HG03280 (cell line): ENCODE measurements around the gene GLIPR1L1.

Experiments
- ATAC-seq: cut with Tn5 transposase; IDR thresholded peaks from one replicate; pipeline ENCODE4 v1.9.1; 2021; ENCODE audit warnings: mild to moderate bottlenecking, moderate library complexity; ENCODE audit not compliant: unreplicated experiment

Gene GLIPR1L1

DNA sequence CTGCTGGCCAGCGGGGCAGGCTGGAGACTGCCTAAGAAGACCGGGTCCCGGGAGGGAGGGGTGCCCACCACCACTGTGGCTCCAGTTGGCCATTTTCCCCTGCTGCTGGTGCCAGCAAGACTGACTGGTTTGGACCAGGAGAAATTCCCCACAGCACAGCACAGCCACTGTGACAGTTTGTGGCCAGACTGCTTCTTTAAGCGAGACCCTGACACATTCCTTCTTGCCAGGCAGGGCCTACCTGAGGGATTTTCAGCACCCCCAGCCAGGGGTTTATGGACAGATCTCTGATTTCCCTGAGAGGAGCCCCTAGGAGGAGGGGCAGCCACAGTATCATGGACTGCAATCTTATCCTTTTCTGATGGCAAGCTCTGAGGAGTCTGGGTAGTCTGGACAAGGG lies 15.5 kb downstream of the GLIPR1L1 start:
- ATAC-seq, result no peak

DNA sequence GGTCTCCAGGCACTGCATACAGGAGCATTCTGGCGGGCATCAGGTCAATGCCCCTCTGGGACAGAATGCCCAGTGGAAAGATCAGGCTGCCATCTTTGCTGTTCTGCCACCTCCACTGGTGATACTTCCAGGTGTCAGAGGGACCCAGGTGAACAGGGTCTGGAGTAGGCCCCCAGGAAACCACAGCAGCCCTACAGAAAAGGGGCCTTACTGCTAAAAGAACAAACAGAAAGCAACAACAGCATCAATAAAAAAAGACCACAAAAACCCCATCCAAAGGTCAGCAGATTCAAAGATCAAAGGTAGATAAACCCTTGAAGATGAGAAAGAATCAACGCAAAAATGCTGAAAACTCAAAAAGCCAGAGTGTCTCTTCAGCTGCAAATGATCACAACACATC lies 15.9 kb downstream of the GLIPR1L1 start:
- ATAC-seq, result no peak

DNA sequence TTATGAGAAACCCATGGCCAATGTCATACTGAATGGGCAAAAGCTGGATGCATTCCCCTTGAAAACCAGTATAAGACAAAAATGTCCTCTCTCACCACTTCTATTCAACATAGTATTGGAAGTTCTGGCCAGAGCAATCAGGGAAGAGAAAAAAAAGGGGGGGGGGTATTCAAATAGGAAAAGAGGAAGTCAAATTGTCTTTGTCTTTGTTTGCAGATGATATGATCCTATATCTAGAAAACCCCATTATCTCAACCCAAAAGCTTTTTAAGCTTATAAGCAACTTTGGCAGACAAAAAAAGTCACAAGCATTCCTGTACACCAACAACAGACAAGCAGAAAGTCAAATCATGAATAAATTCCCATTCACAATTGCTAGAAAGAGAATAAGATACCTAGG lies 19.5 kb downstream of the GLIPR1L1 start:
- no peak for ATAC-seq

DNA sequence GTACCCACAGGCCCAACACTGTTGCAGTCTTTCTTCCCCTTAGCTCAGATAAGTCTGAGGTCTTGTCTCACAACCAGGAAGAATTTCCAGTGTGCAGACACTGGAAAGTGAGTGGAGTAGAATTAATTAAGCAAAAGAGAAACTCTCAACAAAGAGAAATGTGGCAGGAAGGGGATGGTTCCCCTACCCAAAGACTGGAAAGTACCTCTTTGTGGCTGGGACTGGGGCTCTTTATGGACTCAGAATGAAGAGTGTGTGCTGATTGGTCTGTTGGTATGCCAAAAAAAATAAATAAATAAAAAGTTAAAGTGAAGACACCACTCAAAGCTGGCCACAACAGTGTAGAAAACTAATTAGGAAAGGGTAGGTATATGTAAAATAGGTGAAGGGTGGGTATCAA lies 26.4 kb downstream of the GLIPR1L1 start:
- no peak for ATAC-seq

DNA sequence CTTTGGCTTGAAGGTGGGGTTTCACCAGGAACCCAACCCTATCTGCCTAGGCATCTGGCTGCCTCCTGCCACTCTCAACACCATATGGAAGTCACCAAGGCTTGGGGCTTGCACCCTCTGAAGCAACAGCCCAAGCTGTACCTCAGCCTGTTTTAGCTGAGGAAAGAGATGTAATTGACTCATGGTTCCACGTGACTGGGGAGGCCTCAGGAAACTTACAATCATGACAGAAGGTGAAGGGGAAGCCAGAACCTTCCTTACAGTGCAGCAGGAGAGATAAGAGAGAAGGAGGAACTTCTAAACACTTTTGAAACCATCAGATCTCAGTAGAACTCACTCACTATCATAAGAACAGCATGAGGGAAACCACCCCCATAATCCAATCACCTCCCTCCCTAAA lies 26.9 kb downstream of the GLIPR1L1 start:
- ATAC-seq, result no peak

DNA sequence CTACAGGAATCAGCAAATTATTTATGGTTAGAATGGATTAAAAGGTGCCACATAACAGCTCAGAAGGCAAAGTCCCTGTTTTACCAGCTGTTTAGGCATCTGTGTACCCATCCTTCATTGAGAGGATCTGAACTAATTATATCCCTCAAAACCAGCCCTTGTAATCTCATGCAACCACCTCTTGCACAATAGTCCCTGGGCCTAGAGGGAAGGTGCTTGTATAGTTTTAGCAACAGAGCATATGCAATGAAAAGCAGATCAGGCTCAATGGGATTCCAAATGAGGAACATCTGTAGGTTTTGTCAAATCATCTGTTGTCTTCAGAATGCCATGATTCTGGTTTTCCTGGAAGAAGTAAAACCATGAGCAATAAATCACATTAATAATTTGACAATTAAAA lies 30.4 kb downstream of the GLIPR1L1 start:
- ATAC-seq, result no peak

DNA sequence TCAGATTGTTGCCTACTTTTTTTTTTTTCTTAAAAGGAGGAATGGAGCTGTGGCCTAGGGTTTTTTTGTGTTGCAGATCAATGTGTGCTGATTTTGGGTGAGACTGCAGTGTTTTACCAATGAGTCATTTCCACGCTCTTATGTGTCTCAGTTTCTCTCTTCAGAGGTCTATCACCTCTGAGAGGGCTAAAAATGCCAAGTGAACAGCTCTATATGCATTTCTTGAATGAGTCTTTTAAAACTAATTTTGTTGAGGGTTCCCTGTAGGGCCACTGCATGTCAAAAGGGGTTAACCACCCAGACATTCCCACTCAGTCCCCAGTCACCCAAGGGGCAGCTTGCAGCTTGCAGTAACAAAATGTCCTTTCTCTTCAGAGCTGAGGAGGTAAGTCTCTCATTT lies 32.2 kb downstream of the GLIPR1L1 start:
- peak; percentile 73 for ATAC-seq

DNA sequence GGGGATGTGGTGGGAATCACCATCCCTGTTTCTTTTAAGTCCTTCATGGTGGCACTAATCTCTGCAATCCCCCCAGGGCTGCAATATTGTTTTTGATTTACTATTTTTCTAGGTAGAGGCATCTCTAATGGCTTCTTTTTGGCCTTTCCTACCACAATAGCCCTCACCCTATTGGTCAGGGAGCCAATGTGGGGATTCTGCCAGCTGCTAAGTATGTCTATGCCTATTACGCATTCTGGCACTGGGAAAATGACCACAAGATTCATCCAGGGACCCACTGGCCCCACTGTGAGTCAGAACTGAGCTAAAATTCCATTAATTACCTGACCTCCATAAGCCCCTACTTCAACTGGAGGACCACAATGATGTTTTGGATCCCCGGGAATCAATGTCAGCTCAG lies 40.5 kb downstream of the GLIPR1L1 start:
- ATAC-seq, result no peak

DNA sequence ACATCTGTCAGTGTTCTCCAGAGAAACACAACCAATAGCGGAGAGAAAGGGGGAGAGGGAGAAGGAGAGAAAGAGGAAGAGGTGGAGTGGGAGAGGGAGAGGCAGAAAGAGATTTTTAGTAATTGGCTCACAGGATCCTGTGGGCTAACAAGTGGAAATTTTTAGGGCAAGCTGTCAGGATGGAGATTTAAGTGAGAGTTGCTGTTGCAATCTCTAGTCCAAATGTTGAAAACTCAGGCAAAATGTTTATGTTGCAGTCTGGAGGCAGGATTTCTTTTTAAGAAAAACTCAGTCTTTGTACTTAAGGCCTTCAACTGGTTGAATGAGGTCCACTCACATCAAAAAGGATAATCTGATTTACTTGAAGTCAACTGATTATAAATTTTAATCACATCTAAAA lies 43.9 kb downstream of the GLIPR1L1 start:
- no peak for ATAC-seq

DNA sequence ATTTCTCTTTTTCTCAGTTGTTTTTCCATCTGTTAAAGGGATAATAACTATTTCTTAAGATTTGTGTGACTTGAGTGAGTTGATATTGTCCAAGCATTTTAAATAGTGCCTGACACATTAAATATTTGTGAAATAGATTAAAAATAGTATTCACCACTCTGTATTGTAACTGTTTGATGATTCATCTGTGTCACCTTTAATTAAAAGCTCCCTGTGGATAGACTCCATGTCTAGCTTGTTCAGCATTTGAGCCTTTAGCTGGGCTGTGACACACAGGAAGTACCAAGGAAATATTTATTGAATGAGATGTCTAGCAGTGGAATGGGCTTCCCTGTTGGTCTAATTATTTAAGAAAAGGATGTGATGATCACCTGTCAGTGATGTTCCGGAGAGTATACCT lies 54.6 kb downstream of the GLIPR1L1 start:
- ATAC-seq, result no peak

DNA sequence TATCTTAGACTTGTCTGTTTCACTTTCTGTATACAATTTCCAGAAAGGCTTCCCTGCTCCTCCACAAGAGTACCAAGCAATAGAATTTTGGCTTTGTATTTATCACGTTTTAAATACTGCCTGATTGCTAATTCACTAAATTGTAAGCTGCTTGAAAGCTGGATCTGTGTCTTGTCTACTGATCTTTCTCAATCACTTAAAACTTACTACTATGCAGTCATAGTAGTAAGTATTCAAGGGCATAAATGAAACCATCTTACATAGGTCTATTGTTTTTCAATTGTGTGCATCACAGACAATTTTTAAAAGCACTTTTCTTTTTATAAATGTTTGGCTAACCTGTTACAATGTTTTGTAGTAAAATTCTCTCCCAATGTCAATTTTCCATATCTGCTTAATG lies 55.2 kb downstream of the GLIPR1L1 start:
- ATAC-seq, result no peak

DNA sequence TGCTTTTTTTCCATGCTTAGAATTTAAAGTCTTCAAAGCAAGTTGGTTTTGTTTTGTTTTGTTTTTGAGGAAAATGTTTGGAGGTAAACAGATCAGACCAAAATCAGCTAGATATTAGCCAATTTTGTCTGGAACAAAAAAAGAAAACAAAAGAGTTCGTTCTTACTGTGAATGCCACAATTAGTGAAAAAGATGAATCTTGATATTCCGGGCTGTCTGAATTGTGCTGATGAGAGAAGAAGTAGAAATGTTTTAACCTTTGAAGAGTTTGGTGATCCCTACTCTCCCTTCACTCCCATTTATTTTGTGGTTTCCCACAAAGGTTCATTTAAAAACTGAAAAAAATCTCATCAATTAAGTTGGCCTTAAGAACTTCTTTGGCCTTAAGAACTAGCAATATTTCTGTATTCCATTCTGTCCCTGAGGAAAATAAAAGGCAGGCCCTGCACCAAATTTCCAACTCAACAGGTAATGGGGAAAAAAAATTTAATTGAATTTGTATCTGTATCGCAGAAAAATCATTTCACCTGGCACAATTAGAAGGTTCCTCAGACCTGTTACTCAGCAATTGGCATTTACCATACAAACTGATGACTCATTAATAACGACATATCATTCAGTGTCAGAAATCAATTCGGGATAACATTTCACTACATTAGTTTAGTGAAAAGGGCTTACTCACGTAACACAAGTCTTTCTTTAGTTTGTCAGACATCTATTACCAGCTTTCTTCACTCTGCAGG lies 55.9 kb downstream of the GLIPR1L1 start:
- no peak for ATAC-seq

DNA sequence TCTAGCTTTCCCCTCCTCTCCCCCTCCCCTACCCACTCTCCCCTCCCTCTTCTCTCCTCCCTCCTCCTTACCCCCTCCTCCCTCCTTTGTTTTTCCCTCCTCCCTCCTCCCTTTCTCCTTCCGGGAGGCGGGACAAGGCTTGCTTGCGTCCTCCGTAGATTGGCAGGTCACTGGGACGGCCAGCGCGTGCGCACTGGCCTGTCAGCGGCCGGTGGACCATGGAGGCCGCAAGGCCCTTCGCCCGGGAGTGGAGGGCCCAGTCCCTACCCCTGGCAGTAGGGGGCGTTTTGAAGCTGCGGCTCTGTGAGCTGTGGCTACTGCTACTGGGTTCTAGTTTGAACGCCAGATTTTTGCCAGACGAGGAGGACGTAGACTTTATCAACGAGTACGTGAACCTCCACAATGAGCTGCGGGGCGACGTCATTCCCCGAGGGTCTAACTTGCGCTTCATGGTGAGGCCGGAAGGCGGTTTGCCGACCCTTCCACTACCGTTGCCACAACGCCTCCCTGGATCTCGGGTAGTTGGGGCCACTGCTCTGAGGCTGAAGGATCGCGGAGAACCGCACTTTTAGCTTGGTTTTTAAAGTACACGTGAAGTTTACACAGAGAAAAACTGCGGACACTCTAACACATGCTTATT lies 56.5 kb downstream of the GLIPR1L1 start, which contains the start of gene GLIPR1L2:
GLIPR1L2 (plus strand) TSS at position 191 of the 640 bp plus-strand sequence; CDS start at position 219, 28 bp downstream.
- ATAC-seq, result peak; percentile 98

DNA sequence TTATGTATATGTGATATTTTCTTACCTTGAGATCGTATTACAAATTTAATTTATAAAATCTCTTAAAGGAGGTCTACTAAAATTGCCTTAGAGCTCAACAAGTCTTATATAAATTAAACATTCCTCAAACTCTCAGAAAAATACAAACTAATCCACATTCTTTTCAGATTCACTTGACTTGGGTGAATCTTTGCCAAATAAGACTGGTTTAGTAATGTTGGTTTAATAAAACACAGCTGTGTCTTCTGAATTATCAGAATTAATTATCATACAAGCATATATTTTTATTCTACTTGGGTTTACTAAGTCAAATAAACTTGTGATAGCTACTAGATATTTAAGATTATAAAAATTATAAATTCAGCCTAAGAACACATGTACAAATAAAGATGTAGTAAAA lies 69.8 kb downstream of the GLIPR1L1 start:
- ATAC-seq, result no peak

DNA sequence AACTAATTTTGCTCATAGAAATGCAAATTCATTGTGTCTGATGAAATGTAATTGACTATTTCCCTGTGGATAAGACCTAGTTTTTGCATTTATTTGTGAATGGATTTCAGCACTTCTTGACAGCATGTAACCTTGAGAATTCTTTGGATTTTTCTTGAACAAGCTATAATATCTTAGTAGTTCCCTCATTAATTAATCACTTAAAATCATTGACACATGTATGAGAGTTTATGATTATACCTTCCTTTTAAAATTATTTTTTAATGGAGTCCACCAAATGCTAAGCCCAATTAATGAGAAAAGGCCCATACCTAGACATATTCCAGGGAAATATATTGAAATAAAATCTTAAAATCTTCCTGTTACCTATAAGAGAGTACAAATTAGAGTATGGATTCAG lies 73.2 kb downstream of the GLIPR1L1 start:
- no peak for ATAC-seq

DNA sequence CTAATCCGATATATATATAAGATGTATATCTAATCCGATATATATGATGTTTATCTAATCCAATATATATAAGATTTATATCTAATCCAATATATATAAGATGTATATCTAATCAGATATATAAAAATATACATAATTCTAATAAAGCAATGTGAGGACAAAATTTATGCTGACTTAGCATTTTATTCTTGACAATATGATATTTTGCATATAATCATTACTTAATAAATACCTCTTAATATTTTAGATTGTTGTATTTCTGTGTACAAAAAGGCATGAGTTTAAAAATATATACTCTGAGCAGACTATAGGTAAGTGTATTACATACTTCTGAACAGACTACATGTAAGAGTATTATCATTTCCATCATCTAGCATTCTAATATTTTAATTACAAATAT lies 75.4 kb downstream of the GLIPR1L1 start:
- ATAC-seq, result no peak

DNA sequence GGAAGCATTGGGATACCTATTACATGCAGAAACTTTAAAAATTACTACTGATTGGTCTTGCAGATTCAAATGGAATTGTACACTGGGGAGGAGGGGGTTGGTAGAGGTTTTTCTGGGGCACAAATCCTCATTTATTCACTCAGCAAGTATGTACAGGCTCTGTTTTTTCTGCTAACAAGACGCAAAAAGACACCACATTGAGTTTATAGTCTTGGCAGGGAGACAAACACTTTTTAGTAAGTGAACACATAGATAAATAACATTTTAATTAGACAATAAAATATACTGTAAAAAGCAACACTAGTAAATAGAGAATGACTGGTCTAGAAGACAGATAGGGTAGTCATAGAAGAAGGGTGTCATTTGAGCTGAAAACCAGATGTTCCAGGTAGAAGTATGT lies 80.2 kb downstream of the GLIPR1L1 start:
- no peak for ATAC-seq

DNA sequence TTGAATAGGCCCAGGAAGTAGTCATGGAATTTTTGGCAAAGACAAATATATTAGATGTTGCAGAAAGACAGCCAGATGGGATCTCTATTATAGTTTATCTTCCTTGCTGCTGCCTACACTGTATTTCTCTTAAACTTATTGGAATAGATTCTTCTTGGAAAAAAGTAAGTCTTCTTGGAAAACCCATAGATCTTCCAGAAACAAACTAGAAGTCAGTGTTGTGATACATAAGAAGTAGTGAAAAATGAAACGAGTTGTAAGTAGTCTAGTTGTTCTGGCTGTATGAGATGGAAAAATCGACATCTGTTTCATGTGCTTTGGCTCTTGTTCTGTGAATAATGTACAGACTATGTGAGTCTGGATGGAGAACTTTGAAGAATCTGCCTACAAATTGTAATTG lies 85.4 kb downstream of the GLIPR1L1 start:
- ATAC-seq, result no peak
